Adrenal gland (tissue), 12 donors: ENCODE data around the gene GLDC. TPM values are rescaled to one million over a fixed set of nuclear protein-coding genes. Genes with fewer than 3 reads are reported as not detected.

Source experiments
- DNase-seq, 7 donors: peaks; one replicate each; pipeline ENCODE4 v3.0.0-alpha.2; 2019 to 2020
- H3K27ac ChIP-seq, 5 donors: fragments of 200-600 bp; sonication (generic) in 4 of 5; 1 replicate in 3 of 5; 2 replicates in 2 of 5; pipeline versions ENCODE4 v1.5.1 to v1.8.0; 2016 to 2020; ENCODE audit warnings: mild to moderate bottlenecking in 1 of 5
- H3K27me3 ChIP-seq: fragments of 200-600 bp; 2 replicates; pipeline ENCODE4 v1.8.0; 2021
- H3K36me3 ChIP-seq, 2 donors: fragments of 200-600 bp; replicated peaks in 1 of 2; 1 replicate in 1 of 2; 2 replicates in 1 of 2; pipeline versions ENCODE4 v1.5.1 to v1.8.0; 2018 to 2022
- H3K4me1 ChIP-seq, 2 donors: fragments of 200-600 bp; replicated peaks in 1 of 2; 1 replicate in 1 of 2; 2 replicates in 1 of 2; pipeline versions ENCODE4 v1.5.1 to v1.8.0; 2018 to 2021
- H3K4me3 ChIP-seq, 4 donors: fragments of 200-600 bp; sonication (generic) in 3 of 4; one replicate each; pipeline ENCODE4 v1.5.1; 2016 to 2018
- H3K9me3 ChIP-seq, 3 donors: fragments of 200-600 bp; sonication (generic) in 1 of 3; replicated peaks in 1 of 3; 1 replicate in 2 of 3; 2 replicates in 1 of 3; pipeline versions ENCODE4 v1.5.1 to v1.8.0; 2016 to 2021
- CTCF ChIP-seq, 6 experiments: fragments of 450-650 bp in 4 of 6; fragments of 200-600 bp in 2 of 6; sonication (generic) in 1 of 6; IDR thresholded peaks; 1 replicate in 5 of 6; 2 replicates in 1 of 6; pipeline versions ENCODE4 v1.5.1 to v1.8.0; 2016 to 2021; ENCODE audit warnings: antibody characterized with exemption in 6 of 6, mild to moderate bottlenecking in 2 of 6, moderate library complexity in 1 of 6
- POLR2A ChIP-seq, 2 donors: fragments of 450-650 bp; IDR thresholded peaks; one replicate each; pipeline ENCODE4 v1.6.1; 2017; ENCODE audit warnings: antibody characterized with exemption in 2 of 2, mild to moderate bottlenecking in 2 of 2, moderate library complexity in 1 of 2
- WGBS, 4 donors: extraction: QIAGEN DNeasy Blood & Tissue Kit in 2 of 4; methylation state at CpG; one replicate each; pipeline versions ENCODE4 v1.1.5 to v1.1.7; 2013 to 2017; 5-methylcytosine and 5-hydroxymethylcytosine counted together
- intact Hi-C, 2 donors: fragments of 100-400 bp; cut with DNase I; formaldehyde crosslinking; loops; one replicate each; pipeline versions ENCODE4 v1.14.1 to v1.15.0; 2022 to 2023
- polyA plus RNA-seq, 3 donors: library from polyadenylated mRNA; stranded (reverse); fragments of 200-250 nt in 2 of 3; fragments of 350-450 nt in 1 of 3; fragmentation: Illumina TruSeq in 1 of 3; extraction: RNeasy Lipid Tissue Mini Kit (QIAGEN cat#74804) in 1 of 3; gene quantifications; one replicate each; pipeline ENCODE4 v1.2.3, GENCODE V29; 2013 to 2014
- total RNA-seq, 9 donors: library from RNA; depleted of rRNA in 4 of 9; stranded (reverse); fragments of >200 nt in 4 of 9; fragments of 120-200 nt in 1 of 9; fragmentation: NEBNext Ultra II Directional in 1 of 9; extraction: Animal tissue kit (Norgen Biotek cat#: 25700) in 1 of 9; gene quantifications; one replicate each; pipeline versions ENCODE4 v1.1.0 to v1.2.4, GENCODE V29; 2013 to 2023
- donor health status: healthy with polysubstance abuse.
- donor health status: Bipolar disorder and iron deficiency.
- donor health status: DM: yes; HTN: yes; CAD: no.
- donor health status: DM: no; HTN: no; CAD: no.
- donor health status: DM: no; HTN: no; CAD: no.
- donor health status: DM: yes; HTN: yes; CAD: no.

GLDC gene
- total and polyA plus RNA-seq, 12 donors: 0.14 to 1.3 (median 0.36) TPM; not detected in 2

DNA sequence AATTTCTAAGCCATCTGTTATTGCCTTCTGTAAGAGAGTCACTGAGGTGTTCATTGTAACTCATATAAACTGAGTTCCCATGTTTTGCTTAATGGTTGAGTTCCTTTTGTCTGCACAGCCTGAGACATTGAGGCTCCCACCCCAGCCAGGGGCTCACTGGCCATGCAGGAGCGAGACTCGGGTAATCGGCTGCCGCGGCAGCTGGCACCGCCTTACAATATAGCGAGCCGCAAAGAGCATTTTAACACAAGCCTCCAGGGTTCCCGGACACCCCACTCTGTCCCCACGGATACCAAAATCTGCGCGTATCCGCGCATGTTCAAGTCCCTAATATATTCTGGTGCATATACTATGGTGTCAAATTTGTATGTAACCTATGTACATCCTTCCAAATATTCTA is 24.4 kb upstream of the GLDC start:
- TF ChIP-seq POLR2A (IDR thresholded peaks at IDR 0.05): no peak
- no peak for TF ChIP-seq CTCF (IDR thresholded peaks at IDR 0.05)
- no peaks in the 10 kb centered on the region for H3K36me3 ChIP-seq
- no peak overlapping the region for H3K27ac ChIP-seq
- intact Hi-C loops: loop anchor here (5.0 to 10.0 kb wide), 3 partner anchors 83 to 315 kb away; no protein-coding TSS in a partner anchor
- no peaks in the 10 kb centered on the region for H3K9me3 ChIP-seq
- H3K27me3 ChIP-seq: no peaks in the 10 kb centered on the region
- no peaks in the 10 kb centered on the region for H3K4me1 ChIP-seq
- H3K4me3 ChIP-seq: no peak overlapping the region
- no peak for DNase-seq
- WGBS, 4 donors: 89 to 91% (median 90%) methylated on average over 13 to 14 of the region's 14 CpGs

- Histone ChIP-seq H3K9me3 (no peaks in the 10 kb centered on the region), H3K4me3 (no peak overlapping the region), H3K27me3 (no peaks in the 10 kb centered on the region), H3K27ac (no peak overlapping the region), H3K36me3 (no peaks in the 10 kb centered on the region), H3K4me1 (no peaks in the 10 kb centered on the region)
- no peak for DNase-seq
- WGBS, 4 donors: 38 to 52% (median 46%) methylated on average over 5 of the region's 5 CpGs
- TF ChIP-seq POLR2A (IDR thresholded peaks at IDR 0.05) (no peak), CTCF (IDR thresholded peaks at IDR 0.05) (peak; percentile 40 to 54 (median 48))
- intact Hi-C loops: loop anchor here in 1 of 2 donors (5.0 kb wide), 1 partner anchor 80 kb away; no protein-coding TSS in a partner anchor
Observed at GRCh38 chr9:6667633-6668280, 22.2 kb upstream of the GLDC start.

- intact Hi-C loops: loop anchor here in 1 of 2 donors (5.0 kb wide), 1 partner anchor 80 kb away; no protein-coding TSS in a partner anchor
- 82 to 87% (median 85%) methylated on average over 6 of the region's 6 CpGs for WGBS, 4 donors
- H3K4me3 ChIP-seq: no peak overlapping the region
- H3K9me3 ChIP-seq: no peaks in the 10 kb centered on the region
- TF ChIP-seq POLR2A (IDR thresholded peaks at IDR 0.05) (no peak), CTCF (IDR thresholded peaks at IDR 0.05) (no peak)
- no peaks in the 10 kb centered on the region for H3K36me3 ChIP-seq
- H3K4me1 ChIP-seq: no peaks in the 10 kb centered on the region
- no peak for DNase-seq
- no peaks in the 10 kb centered on the region for H3K27me3 ChIP-seq
- no peak overlapping the region for H3K27ac ChIP-seq
Observed at GRCh38 chr9:6667080-6667479, 21.6 kb upstream of the GLDC start.

- DNase-seq: no peak
- Histone ChIP-seq H3K9me3 (no peaks in the 10 kb centered on the region), H3K4me1 (no peaks in the 10 kb centered on the region), H3K27me3 (no peaks in the 10 kb centered on the region), H3K27ac (no peak overlapping the region), H3K4me3 (no peak overlapping the region), H3K36me3 (no peaks in the 10 kb centered on the region)
- 52 to 67% (median 62%) methylated on average over 1 of the region's 1 CpG for WGBS, 4 donors
- intact Hi-C loops: loop anchor here in 1 of 2 donors (5.0 kb wide), 1 partner anchor 78 kb away; no protein-coding TSS in a partner anchor
- TF ChIP-seq CTCF (IDR thresholded peaks at IDR 0.05): no peak
Observed at GRCh38 chr9:6665628-6666027, 20.1 kb upstream of the GLDC start.
